ENCODE results near the gene PRR33. TPM values are rescaled to one million over a fixed set of nuclear protein-coding genes. Genes with fewer than 3 reads are reported as not detected.

The PRR33 gene
- total RNA-seq, 1 experiment from 2014 or later, result not detected

GRCh38 chr11:1842149-1843097 lies 49.3 kb downstream of the PRR33 start:
- no peak overlapping the region for H3K9ac ChIP-seq (ENCODE audit: low read length)
- H2AFZ ChIP-seq (ENCODE audit: low read length), result no peak overlapping the region
- H3K9me3 ChIP-seq (ENCODE audit: low read length), result no peaks in the 10 kb centered on the region
- H3K27ac ChIP-seq (ENCODE audit: low read length), result no peak overlapping the region
- no peak for DNase-seq
- H3K4me1 ChIP-seq (ENCODE audit: insufficient read depth, low read length), result no peaks in the 10 kb centered on the region
- intact Hi-C loops (cut with micrococcal nuclease), result no loop called here
- H3K36me3 ChIP-seq (ENCODE audit: low read depth, low read length), result no peaks in the 10 kb centered on the region
- no peaks in the 10 kb centered on the region for H3F3A ChIP-seq (ENCODE audit: low read length, unreplicated experiment)
- no peak for ATAC-seq
- no peaks in the 10 kb centered on the region for H4K20me1 ChIP-seq (ENCODE audit: low read length)
- H3K79me2 ChIP-seq (ENCODE audit: low read length), result no peaks in the 10 kb centered on the region
- H3K9me2 ChIP-seq (replicated peaks; ENCODE audit: low read length), result no peaks in the 10 kb centered on the region
- H3K4me3 ChIP-seq (ENCODE audit: low read length), result no peak overlapping the region
- TF ChIP-seq EZH2 (IDR thresholded peaks at IDR 0.05; ENCODE audit: low read length, unreplicated experiment) (no peak), EZH2phosphoT487 (IDR thresholded peaks at IDR 0.05; ENCODE audit: borderline replicate concordance, low read length) (no peak), CTCF (conservative IDR thresholded peaks at IDR 0.05; ENCODE audit: low read depth, low read length) (no peak)
- H3K4me2 ChIP-seq (ENCODE audit: low read length), result no peak overlapping the region
- CTCF ChIA-PET, result no interaction called here
- H3K27me3 ChIP-seq (ENCODE audit: low read length), result no peaks in the 10 kb centered on the region
- no TSS peak for BruUV-seq (replicated peaks)
- POLR2A ChIA-PET (ENCODE audit: unreplicated experiment), result no interaction called here

- H3K79me2 ChIP-seq (ENCODE audit: low read length), result no peaks in the 10 kb centered on the region
- H4K20me1 ChIP-seq (ENCODE audit: low read length), result no peaks in the 10 kb centered on the region
- no peak for ATAC-seq
- no peak for DNase-seq
- no peak overlapping the region for H3K4me2 ChIP-seq (ENCODE audit: low read length)
- H3K4me1 ChIP-seq (ENCODE audit: insufficient read depth, low read length), result no peaks in the 10 kb centered on the region
- no peaks in the 10 kb centered on the region for H3K36me3 ChIP-seq (ENCODE audit: low read depth, low read length)
- intact Hi-C loops (cut with micrococcal nuclease), result no loop called here
- TF ChIP-seq EZH2phosphoT487 (IDR thresholded peaks at IDR 0.05; ENCODE audit: borderline replicate concordance, low read length), result no peak
- no peak for TF ChIP-seq EZH2 (IDR thresholded peaks at IDR 0.05; ENCODE audit: low read length, unreplicated experiment)
- no peak for TF ChIP-seq CTCF (conservative IDR thresholded peaks at IDR 0.05; ENCODE audit: low read depth, low read length)
- H3K9me2 ChIP-seq (replicated peaks; ENCODE audit: low read length), result no peaks in the 10 kb centered on the region
- H2AFZ ChIP-seq (ENCODE audit: low read length), result no peak overlapping the region
- H3K4me3 ChIP-seq (ENCODE audit: low read length), result no peak overlapping the region
- no peak overlapping the region for H3K9ac ChIP-seq (ENCODE audit: low read length)
- BruUV-seq (replicated peaks), result no TSS peak
- POLR2A ChIA-PET (ENCODE audit: unreplicated experiment), result no interaction called here
- H3K27ac ChIP-seq (ENCODE audit: low read length), result no peak overlapping the region
- CTCF ChIA-PET, result no interaction called here
- no peaks in the 10 kb centered on the region for H3K9me3 ChIP-seq (ENCODE audit: low read length)
- H3K27me3 ChIP-seq (ENCODE audit: low read length), result no peaks in the 10 kb centered on the region
- no peaks in the 10 kb centered on the region for H3F3A ChIP-seq (ENCODE audit: low read length, unreplicated experiment)
These were observed 50.1 kb downstream of the PRR33 start for GRCh38 chr11:1841511-1842148.
